Activated CD8-positive, alpha-beta memory T cell treated with anti-CD3 and anti-CD28 coated beads, Interleukin-2, amount 50 U/mL, for 1 hour (primary cell): Measurements from ENCODE around the gene SNCB.

Experiments
- DNase-seq: peaks from one replicate; pipeline ENCODE4 v3.0.0-alpha.2; 2020; ENCODE audit errors: extremely low read depth

The SNCB gene

DNA sequence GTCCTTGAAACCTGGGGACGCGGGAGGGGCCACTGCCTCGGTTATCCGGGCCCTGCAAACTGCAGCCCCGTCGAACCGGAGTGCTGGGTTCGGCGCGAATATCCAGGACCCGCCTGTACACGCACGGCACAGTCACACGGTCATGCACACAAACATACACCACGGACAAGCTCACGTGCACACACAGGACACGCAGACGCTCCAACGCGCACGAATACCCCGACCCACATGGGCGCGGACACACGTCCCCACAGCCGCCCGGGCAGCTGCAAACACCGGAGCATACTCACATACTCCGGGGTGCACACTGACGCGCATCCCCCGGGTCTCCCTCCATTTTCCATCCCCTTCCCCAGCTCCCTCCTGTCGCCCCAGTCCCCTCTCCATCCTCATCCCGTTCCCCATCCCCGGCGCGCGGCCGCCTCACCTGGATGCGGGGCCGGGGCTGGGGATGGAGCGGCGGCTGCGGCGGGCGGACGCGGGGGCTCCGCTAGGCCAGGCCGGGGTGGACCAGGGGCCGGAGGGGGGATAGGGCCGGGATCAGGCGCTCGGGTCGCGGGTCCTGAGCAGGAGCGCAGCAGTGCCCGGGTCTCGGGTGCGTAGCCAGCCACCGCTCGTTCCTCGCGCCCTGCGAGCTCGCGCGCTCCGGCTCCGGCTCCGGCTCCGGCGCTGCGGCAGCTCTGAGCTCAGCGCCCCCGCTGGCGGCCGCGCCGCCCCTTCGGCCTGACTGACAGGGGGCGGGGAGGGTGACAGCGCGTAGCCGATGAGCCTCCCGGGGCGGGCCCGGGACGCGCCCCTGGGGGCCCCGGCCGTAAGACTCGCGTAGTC is at the start of gene SNCB, which contains the start of gene EIF4E1B:
TSS of gene SNCB (minus strand) at position 682 of the 828 bp plus-strand sequence. CDS start 880 bp downstream, outside the sequence.
TSS of gene EIF4E1B (plus strand) at position 823 of the 828 bp plus-strand sequence. CDS start 12,113 bp downstream, outside the sequence.
- DNase-seq: no peak

DNA sequence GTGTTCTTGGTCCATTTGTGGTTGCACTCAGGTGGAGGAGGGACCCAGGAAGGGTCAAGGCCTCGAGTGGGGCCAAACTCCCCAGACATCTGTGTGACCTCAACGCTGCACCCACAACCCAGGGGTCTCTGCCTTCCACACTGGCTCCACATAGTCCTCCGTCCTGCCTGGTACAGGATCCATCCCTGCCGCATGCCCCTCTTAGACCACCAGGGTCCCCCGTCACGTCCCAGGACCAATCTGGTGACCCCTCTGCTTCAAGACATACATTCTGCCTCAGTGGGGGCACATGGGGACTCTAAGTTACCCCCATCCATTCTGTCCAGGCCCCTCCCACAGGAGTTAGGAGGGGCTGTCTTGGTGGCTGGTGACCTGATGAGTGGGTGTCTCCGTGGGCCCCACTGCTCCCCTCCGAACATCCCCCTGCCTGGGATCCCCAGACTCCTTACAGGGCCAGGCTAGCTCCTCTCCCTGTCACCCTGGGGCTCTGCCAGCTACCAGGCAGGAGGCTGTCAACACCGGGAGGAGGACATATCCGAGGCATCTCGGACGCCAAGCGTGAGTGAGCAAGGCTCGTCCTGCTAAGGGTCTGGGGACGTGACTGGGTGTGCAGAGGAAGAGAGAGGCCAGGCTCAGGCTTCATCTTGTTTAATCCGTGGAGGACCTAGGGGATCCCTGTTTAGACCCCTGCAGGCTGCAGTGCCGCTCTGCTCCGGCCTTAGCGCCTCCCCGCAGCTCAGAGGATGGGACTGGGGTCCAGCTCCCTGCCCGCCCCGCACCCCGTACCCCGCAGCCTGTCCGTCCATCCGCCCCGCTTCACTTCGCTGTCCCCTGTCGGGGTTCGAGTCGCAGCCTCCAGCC is 49.3 kb upstream of the SNCB start:
- no peak for DNase-seq

DNA sequence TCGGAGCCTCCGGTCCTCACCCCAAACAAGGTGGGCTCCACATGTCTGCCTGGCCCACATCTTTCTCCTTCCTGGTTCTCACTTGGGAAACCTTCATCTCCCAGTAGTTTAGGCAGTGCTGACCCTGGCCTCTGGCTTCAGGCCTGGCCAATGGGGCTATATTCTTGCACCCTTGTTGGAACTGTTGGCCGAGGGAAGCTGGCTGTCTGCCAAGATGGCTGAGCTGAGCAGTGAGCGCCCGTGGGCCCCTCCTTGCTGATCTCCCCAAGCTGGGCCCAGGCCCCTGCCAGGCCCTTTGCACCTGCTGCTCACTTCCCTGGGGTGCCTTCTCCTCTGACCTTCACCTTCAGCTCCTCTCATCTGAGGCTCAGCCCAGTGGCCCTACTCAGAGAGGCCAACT is 48.2 kb upstream of the SNCB start:
- no peak for DNase-seq

GRCh38 chr5:176677209-176677939 is 47.0 kb upstream of the SNCB start:
- no peak for DNase-seq

DNA sequence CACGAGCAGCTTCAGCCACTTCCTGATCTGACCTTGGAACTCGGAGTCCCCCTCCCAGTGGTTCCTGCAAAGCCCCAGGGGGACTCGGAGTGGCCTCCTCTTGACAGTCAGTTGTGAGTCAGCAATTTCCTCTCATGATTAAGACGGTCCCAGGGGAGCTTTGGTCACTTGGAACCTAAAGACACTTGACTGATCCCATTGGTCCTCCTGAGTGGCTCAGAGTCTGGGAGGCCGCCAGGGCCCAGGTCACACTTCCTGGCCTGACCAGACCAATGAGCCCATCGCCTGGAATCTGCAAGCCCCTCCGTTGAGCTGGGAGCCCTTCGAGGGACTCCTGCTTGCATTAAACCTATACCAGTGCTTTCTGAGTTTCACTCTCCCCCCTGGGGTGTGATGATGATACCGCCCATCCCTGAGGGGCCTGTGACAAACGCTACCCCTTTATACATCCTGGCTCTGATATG is 46.1 kb upstream of the SNCB start:
- no peak for DNase-seq

DNA sequence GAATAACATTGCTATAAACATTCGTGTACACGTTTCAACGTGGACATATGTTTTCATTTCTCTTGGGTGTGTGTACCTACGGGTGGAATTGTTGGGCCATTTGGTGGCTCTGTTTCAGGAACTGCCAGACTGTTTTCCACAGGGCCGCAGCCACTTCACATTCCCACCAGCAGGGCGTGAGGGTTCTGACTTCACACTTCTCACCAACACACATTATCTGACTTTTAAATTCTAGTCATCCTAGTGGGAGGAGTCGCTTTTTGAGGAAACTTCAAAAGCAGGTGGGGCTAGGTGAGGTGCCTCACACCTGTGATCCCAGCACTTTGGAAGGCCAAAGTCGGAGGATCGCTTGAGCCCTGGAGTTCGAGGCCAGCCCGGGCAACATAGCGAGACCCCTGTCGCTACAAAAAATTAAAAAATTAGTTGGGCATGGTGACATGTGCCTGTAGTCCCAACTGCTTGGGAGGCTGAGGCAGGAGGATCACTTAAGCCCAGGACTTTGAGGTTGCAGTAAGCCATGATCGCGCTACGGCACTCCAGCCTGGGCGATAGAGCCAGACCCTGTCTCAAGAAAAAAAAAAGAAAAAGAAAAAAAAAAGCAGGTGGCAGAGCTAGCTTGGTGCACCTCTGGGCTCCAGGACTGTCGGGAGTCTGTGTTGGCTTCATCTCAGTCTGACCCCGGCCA is 45.5 kb upstream of the SNCB start:
- DNase-seq: no peak

DNA sequence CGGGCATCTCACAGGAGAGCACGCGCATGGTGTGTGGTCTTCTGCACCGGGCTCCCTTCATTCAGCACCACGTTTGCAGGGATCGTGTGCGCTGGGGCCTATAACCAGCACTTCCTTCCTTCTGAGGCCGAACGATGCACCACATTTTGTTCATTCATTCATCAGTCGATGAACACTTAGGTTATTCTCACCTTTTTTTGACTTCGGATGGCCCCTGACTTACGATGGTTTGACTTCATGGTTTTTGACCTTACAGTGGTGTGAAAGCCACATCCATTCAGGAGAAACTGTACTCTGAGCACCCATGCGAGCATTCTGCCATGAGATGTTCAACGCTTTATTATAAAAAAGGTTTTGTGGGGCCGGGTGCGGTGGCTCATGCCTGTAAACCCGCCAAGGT is 44.5 kb upstream of the SNCB start:
- no peak for DNase-seq

GRCh38 chr5:176673651-176674583 is 43.6 kb upstream of the SNCB start:
- DNase-seq: no peak

- DNase-seq: no peak
Measured at GRCh38 chr5:176671890-176672747, 41.8 kb upstream of the SNCB start.

DNA sequence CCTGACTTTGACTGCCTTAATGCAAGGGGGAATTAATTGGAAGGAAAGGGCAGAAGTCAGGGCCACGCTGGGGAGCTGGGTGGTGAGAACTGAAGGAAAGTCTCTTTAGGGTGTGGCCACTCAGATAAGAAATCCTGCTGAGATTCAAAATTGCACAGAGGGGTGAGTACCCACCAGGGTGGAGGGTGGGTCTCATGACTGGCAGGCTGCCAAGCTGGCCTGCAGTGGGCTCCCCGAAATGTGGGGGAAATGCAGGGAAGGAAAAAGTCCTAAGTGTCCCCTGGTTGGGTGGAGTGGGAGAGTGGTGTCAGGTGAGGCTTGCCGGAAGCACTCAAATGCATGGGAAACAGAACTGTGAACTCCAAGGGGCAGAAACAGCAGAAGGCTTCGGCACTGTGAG is 41.1 kb upstream of the SNCB start:
- DNase-seq: no peak

DNA sequence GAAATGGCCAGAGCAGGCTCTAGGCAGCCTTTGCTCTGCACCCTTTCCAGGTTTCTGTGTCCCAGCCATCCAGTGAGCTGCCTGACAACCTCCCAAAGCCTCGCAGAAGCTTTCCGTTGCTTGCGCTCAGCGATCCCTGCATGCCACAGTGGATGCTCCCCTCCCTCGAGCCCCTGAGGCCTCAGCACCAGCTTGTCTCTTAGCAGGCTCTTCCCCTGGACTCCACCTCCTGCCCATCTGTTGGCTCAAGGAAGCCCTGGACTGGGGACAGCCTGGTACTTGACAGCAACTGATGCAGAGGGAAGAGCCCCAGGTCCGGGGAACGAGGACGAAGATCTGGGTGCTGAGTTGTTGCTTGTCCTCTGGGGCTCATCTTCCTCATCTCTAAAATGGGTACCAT is 40.1 kb upstream of the SNCB start:
- no peak for DNase-seq

GRCh38 chr5:176667637-176668036 is 37.3 kb upstream of the SNCB start:
- no peak for DNase-seq

- no peak for DNase-seq
Measured at GRCh38 chr5:176665517-176665916, 35.2 kb upstream of the SNCB start.

GRCh38 chr5:176664886-176665285 is 34.6 kb upstream of the SNCB start:
- no peak for DNase-seq

GRCh38 chr5:176664479-176664878 is 34.1 kb upstream of the SNCB start:
- no peak for DNase-seq

DNA sequence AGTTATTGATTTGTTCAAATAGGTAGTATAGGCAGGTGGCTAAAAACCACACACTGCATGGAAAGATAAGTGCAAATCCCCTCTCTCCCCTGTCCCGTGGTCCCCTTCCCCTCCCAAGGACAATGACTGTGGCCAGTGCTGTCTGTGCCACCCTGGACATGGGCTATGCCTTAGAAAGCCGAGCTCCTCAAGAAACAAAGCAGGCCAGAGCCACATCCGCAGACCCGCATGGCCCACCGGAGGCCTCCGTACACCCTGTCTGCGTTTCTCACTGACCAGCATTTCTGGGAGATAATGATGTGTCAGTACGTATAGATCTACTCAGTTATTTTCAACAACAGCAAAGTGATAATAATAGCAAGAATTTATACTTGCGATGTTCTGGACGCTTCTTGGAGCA is 33.2 kb upstream of the SNCB start:
- no peak for DNase-seq

DNA sequence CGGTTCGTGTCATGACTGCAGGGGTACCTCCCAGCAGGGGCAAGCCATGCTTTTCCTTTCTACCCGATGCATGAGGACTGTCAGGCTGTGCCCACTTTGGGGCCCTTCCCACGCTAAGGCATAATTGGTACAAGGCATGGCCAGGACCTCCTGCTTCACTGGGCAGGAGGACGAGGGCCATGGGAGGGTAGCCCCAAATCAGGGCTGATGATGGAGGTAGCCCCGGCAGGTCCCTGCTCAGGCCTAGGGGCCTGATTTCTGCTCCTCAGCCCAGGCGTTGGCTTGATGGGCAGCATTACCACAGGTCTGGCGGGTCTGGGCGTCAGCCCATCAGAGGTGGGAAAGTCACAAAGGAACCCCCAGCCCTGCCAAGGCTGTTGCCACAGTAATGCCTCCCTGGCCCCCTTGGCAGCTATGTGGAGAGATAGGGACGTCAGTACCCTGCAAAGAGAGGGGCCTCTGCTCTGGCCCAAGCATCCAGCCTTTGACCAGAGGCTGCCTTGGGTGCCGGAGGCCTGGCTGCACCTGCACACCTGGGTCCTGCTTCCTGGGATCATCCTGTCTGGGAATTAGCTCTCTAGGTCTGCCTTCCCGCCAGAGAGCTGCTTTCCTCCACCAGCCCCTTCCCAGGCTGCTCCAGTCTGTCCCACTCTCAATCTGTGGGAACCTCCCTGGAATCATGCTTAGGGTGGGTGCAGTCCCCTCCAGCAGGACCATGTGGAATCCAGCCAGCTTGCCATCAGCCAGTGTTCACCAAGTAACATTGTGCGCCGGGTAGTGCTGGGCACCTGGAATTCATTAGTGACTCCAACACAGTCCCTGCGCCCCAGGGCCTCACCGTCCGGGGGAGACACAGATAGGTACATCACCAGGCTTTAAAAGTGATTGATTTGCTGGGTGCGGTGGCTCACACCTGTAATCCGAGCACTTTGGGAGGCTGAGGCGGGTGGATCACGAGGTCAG is 32.3 kb upstream of the SNCB start:
- DNase-seq: no peak

DNA sequence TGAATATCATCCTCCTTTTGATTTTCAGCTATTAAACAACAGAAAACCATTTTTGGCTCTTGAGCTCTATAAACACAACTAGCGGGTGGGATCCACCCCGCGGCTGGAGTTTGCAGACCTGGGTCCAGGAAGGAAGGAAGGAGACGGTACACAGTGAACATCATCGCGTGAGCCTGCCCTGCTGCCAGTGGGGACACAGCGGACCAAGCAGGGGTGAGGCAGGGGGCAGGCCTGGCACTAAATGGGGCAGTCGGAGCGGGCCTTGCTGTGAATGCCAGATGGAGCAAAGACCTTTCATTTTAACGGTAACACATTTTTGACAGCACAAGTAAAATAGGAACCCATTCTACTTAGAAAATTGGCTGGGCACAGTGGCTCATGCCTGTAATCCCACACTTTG is 31.3 kb upstream of the SNCB start:
- DNase-seq: no peak
